ES-I3 (cell line): ENCODE measurements around the gene KLHL36.
"Not testable (repeated sequence)": the region's sequence is repeated elsewhere in the genome, so short reads cannot be mapped to it uniquely, and the experiment has no call there.

Experiments
- H3K36me3 ChIP-seq: 2 replicates; pipeline ENCODE4 v1.6.1; 2013; ENCODE audit warnings: mild to moderate bottlenecking, low read length, control low read depth, moderate library complexity; ENCODE audit not compliant: insufficient read depth
- H3K4me1 ChIP-seq: 2 replicates; pipeline ENCODE4 v1.6.1; 2013; ENCODE audit warnings: mild to moderate bottlenecking, control low read depth, low read length; ENCODE audit not compliant: insufficient read depth
- H3K9ac ChIP-seq: 2 replicates; pipeline ENCODE4 v1.6.1; 2013; ENCODE audit warnings: low read depth, mild to moderate bottlenecking, low read length, moderate library complexity
- H3K9me3 ChIP-seq: 2 replicates; pipeline ENCODE4 v1.6.1; 2013; ENCODE audit warnings: mild to moderate bottlenecking, low read length, moderate library complexity; ENCODE audit not compliant: control insufficient read depth, insufficient read depth

KLHL36 gene

GRCh38 chr16:84680165-84680842 is 32.0 kb downstream of the KLHL36 start:
- H3K9me3 ChIP-seq = no peaks in the 10 kb centered on the region
- H3K36me3 ChIP-seq = no peaks in the 10 kb centered on the region
- peaks cover 26% of the 10 kb centered on the region for H3K4me1 ChIP-seq
- H3K9ac ChIP-seq = no peak overlapping the region

GRCh38 chr16:84680843-84681629 is 32.7 kb downstream of the KLHL36 start:
- no peak overlapping the region for H3K9ac ChIP-seq
- H3K9me3 ChIP-seq = no peaks in the 10 kb centered on the region
- peaks cover 28% of the 10 kb centered on the region for H3K4me1 ChIP-seq

GRCh38 chr16:84683691-84684591 is 35.6 kb downstream of the KLHL36 start:
- 0 out of 2 replicates have a peak, but pooled peaks cover 3% of the 10 kb centered on the region for H3K9me3 ChIP-seq
- peaks cover 20% of the 10 kb centered on the region; the same call in 1 of the 2 replicates for H3K4me1 ChIP-seq
- H3K36me3 ChIP-seq = no peaks in the 10 kb centered on the region
- H3K9ac ChIP-seq = no peak overlapping the region

More at GRCh38 chr16:84680843-84681629, 32.7 kb downstream of the KLHL36 start:
- H3K36me3 ChIP-seq = no peaks in the 10 kb centered on the region

GRCh38 chr16:84684592-84684965 is 36.3 kb downstream of the KLHL36 start:
- H3K36me3 ChIP-seq = no peaks in the 10 kb centered on the region
- H3K9ac ChIP-seq = no peak overlapping the region
- H3K9me3 ChIP-seq = 0 out of 2 replicates have a peak, but pooled peaks cover 3% of the 10 kb centered on the region
- H3K4me1 ChIP-seq = peaks cover 20% of the 10 kb centered on the region; the same call in 1 of the 2 replicates

- no peak overlapping the region for H3K9ac ChIP-seq
- 0 out of 2 replicates have a peak, but pooled peaks cover 3% of the 10 kb centered on the region for H3K9me3 ChIP-seq
- peaks cover 20% of the 10 kb centered on the region; the same call in 1 of the 2 replicates for H3K4me1 ChIP-seq
- H3K36me3 ChIP-seq = no peaks in the 10 kb centered on the region
These were observed 36.9 kb downstream of the KLHL36 start for GRCh38 chr16:84685210-84685609.

- H3K4me1 ChIP-seq = peaks cover 20% of the 10 kb centered on the region; the same call in 1 of the 2 replicates
- no peak overlapping the region for H3K9ac ChIP-seq
- 0 out of 2 replicates have a peak, but pooled peaks cover 3% of the 10 kb centered on the region for H3K9me3 ChIP-seq
These were observed 38.5 kb downstream of the KLHL36 start for GRCh38 chr16:84686707-84687298.

GRCh38 chr16:84687715-84688114 is 39.4 kb downstream of the KLHL36 start:
- peaks cover 20% of the 10 kb centered on the region; the same call in 1 of the 2 replicates for H3K4me1 ChIP-seq
- no peaks in the 10 kb centered on the region for H3K36me3 ChIP-seq
- 0 out of 2 replicates have a peak, but pooled peaks cover 3% of the 10 kb centered on the region for H3K9me3 ChIP-seq
- no peak overlapping the region for H3K9ac ChIP-seq

More at GRCh38 chr16:84686707-84687298, 38.5 kb downstream of the KLHL36 start:
- H3K36me3 ChIP-seq = no peaks in the 10 kb centered on the region

- H3K9me3 ChIP-seq = not testable (repeated sequence)
These were observed 39.9 kb downstream of the KLHL36 start for GRCh38 chr16:84688163-84688562.

GRCh38 chr16:84689111-84689510 is 40.8 kb downstream of the KLHL36 start:
- Histone ChIP-seq H3K36me3 (no peaks in the 10 kb centered on the region), H3K9ac (no peak overlapping the region)

More at GRCh38 chr16:84688163-84688562, 39.9 kb downstream of the KLHL36 start:
- H3K9ac ChIP-seq, H3K36me3 ChIP-seq: not testable (repeated sequence)
- peaks cover 20% of the 10 kb centered on the region; the same call in 1 of the 2 replicates for H3K4me1 ChIP-seq

GRCh38 chr16:84690088-84690819 is 41.9 kb downstream of the KLHL36 start:
- Histone ChIP-seq H3K4me1 (0 out of 2 replicates have a peak, but pooled peaks cover 2% of the 10 kb centered on the region), H3K9ac (no peak overlapping the region), H3K36me3 (no peaks in the 10 kb centered on the region), H3K9me3 (0 out of 2 replicates have a peak, but pooled peaks cover 3% of the 10 kb centered on the region)

More at GRCh38 chr16:84689111-84689510, 40.8 kb downstream of the KLHL36 start:
- Histone ChIP-seq H3K9me3 (0 out of 2 replicates have a peak, but pooled peaks cover 3% of the 10 kb centered on the region), H3K4me1 (peaks cover 13% of the 10 kb centered on the region; the same call in 1 of the 2 replicates)

GRCh38 chr16:84692451-84693214 is 44.3 kb downstream of the KLHL36 start:
- 0 out of 2 replicates have a peak, but pooled peaks cover 3% of the 10 kb centered on the region for H3K9me3 ChIP-seq
- no peak overlapping the region for H3K9ac ChIP-seq
- H3K36me3 ChIP-seq = no peaks in the 10 kb centered on the region
- no peaks in the 10 kb centered on the region for H3K4me1 ChIP-seq

GRCh38 chr16:84693869-84694268 is 45.6 kb downstream of the KLHL36 start:
- H3K9ac ChIP-seq, H3K9me3 ChIP-seq, H3K4me1 ChIP-seq: not testable (repeated sequence)

More at GRCh38 chr16:84693869-84694268, 45.6 kb downstream of the KLHL36 start:
- H3K36me3 ChIP-seq = not testable (repeated sequence)
